GM12878 (cell line): ENCODE results near the gene RHBDD1. TPM values are rescaled to one million over a fixed set of nuclear protein-coding genes. Genes with fewer than 3 reads are reported as not detected.
A peak's percentile ranks its signal among the peaks of the same experiment; 100 is the strongest.

Experiments used
- BMI1 ChIP-seq: fragments of 450-650 bp; IDR thresholded peaks from 2 replicates; pipeline ENCODE4 v1.6.1; 2016; ENCODE audit warnings: mild to moderate bottlenecking, moderate library complexity, borderline replicate concordance
- CUX1 ChIP-seq: IDR thresholded peaks from 2 replicates; pipeline ENCODE4 v1.6.1; 2012; ENCODE audit warnings: improper control_type of control experiment, low read depth, low read length; ENCODE audit not compliant: insufficient replicate concordance
- ESRRA ChIP-seq: IDR thresholded peaks from 2 replicates; pipeline ENCODE4 v1.6.1; 2012; ENCODE audit warnings: mild to moderate bottlenecking, low read length, improper control_type of control experiment
- MEF2A ChIP-seq: IDR thresholded peaks from 2 replicates; pipeline ENCODE4 v1.6.1; 2011; ENCODE audit warnings: low read depth, mild to moderate bottlenecking, low read length, moderate library complexity; ENCODE audit not compliant: insufficient read depth
- NFYB ChIP-seq: IDR thresholded peaks from 2 replicates; pipeline ENCODE4 v1.6.1; 2011; ENCODE audit warnings: low read depth, mild to moderate bottlenecking, low read length, improper control_type of control experiment, moderate library complexity; ENCODE audit not compliant: insufficient read depth
- SIN3A ChIP-seq: IDR thresholded peaks from 2 replicates; pipeline ENCODE4 v1.6.1; 2012; ENCODE audit warnings: low read depth, low read length, improper control_type of control experiment
- SMAD5 ChIP-seq: IDR thresholded peaks from 2 replicates; pipeline ENCODE4 v1.6.1; 2016; ENCODE audit warnings: antibody characterized with exemption, low read depth
- ZNF592 ChIP-seq: fragments of 450-650 bp; IDR thresholded peaks from 2 replicates; pipeline ENCODE4 v1.6.1; 2017; ENCODE audit warnings: mild to moderate bottlenecking, moderate library complexity
- polyA plus RNA-seq, 11 experiments: library from polyadenylated mRNA; depleted of rRNA in 4 of 11; unstranded in 6 of 11; stranded (reverse) in 5 of 11; fragments of >200 nt; fragmentation: Nextera tagmentation in 4 of 11; fragmentation: Illumina TruSeq in 1 of 11; extraction: Ambion mirVana in 4 of 11; extraction: Trizol in 1 of 11; gene quantifications; 1 replicate in 1 of 11; 2 replicates in 10 of 11; pipeline versions ENCODE4 v1.2.1 to v1.2.3, GENCODE V29; 2011 to 2016; ENCODE audit warnings: inconsistent platforms in 2 of 11, missing spikeins in 2 of 11, low read depth in 1 of 11
- total RNA-seq, 4 experiments: library from RNA; depleted of rRNA in 3 of 4; stranded (reverse); fragments of >200 nt in 3 of 4; fragmentation: Illumina TruSeq in 1 of 4; extraction: Trizol in 1 of 4; gene quantifications; 2 replicates each; pipeline versions ENCODE4 v1.2.1 to v1.2.3, GENCODE V29; 2013 to 2021
- TF ChIP-seq, protein P1 (sequence below): IDR thresholded peaks from 2 replicates; pipeline ENCODE4 v1.6.1; 2011; ENCODE audit warnings: low read depth, mild to moderate bottlenecking, low read length, moderate library complexity, borderline replicate concordance; ENCODE audit errors: extremely low read depth
- TF ChIP-seq, protein P2 (sequence below): fragments of 150-350 bp; IDR thresholded peaks from 2 replicates; pipeline ENCODE4 v1.6.1; 2016; ENCODE audit warnings: low read depth, low read length
- TF ChIP-seq, protein P3 (sequence below): IDR thresholded peaks from 2 replicates; pipeline ENCODE4 v1.6.1; 2012; ENCODE audit warnings: mild to moderate bottlenecking, low read depth, low read length

The RHBDD1 gene
- total and polyA plus RNA-seq, 10 of the 15 experiments (the other 5 are each of a cell fraction or from before 2014, with no cell fraction given): 7.1 to 36.4 (median 14.7) TPM

DNA sequence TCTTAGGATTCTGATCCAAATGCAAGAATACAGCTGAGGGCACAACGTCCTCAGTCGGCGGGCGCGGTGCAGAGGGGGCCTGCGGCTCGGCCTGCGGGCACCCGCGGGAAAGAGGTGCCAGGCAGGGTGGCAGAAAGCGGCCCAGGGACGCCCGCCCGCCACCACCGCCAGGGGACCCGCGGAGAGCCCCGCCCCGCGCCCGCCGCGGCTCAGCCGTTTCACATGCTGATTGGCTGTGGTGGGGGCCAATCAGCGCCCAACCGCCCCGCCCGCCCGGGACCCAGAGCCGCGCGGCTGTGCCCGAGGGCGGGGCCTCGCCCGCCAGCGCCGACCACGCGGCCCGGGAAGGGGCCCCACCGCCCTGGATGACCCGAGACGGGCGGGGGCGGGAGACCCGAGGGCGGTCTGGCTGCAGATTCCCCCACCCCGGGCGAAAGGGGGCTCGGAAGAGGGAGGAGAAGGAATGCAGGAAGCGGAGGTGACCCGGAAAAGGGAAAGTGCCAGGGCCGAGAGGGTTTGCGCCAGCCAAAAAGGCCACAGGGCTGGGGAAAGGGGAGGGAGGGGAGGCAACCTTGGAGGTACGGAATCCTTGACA is 44.3 kb upstream of the RHBDD1 start (continued):
- TF ChIP-seq ESRRA: no peak
- TF ChIP-seq SIN3A: no peak
- no peak for TF ChIP-seq BMI1
- TF ChIP-seq, protein P1, sequence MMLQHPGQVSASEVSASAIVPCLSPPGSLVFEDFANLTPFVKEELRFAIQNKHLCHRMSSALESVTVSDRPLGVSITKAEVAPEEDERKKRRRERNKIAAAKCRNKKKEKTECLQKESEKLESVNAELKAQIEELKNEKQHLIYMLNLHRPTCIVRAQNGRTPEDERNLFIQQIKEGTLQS: no peak
- TF ChIP-seq, protein P2, sequence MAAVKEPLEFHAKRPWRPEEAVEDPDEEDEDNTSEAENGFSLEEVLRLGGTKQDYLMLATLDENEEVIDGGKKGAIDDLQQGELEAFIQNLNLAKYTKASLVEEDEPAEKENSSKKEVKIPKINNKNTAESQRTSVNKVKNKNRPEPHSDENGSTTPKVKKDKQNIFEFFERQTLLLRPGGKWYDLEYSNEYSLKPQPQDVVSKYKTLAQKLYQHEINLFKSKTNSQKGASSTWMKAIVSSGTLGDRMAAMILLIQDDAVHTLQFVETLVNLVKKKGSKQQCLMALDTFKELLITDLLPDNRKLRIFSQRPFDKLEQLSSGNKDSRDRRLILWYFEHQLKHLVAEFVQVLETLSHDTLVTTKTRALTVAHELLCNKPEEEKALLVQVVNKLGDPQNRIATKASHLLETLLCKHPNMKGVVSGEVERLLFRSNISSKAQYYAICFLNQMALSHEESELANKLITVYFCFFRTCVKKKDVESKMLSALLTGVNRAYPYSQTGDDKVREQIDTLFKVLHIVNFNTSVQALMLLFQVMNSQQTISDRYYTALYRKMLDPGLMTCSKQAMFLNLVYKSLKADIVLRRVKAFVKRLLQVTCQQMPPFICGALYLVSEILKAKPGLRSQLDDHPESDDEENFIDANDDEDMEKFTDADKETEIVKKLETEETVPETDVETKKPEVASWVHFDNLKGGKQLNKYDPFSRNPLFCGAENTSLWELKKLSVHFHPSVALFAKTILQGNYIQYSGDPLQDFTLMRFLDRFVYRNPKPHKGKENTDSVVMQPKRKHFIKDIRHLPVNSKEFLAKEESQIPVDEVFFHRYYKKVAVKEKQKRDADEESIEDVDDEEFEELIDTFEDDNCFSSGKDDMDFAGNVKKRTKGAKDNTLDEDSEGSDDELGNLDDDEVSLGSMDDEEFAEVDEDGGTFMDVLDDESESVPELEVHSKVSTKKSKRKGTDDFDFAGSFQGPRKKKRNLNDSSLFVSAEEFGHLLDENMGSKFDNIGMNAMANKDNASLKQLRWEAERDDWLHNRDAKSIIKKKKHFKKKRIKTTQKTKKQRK: no peak
- TF ChIP-seq CUX1: no peak
- TF ChIP-seq NFYB: peak; percentile 79; the same call in 1 of the 2 replicates
- TF ChIP-seq, protein P3, sequence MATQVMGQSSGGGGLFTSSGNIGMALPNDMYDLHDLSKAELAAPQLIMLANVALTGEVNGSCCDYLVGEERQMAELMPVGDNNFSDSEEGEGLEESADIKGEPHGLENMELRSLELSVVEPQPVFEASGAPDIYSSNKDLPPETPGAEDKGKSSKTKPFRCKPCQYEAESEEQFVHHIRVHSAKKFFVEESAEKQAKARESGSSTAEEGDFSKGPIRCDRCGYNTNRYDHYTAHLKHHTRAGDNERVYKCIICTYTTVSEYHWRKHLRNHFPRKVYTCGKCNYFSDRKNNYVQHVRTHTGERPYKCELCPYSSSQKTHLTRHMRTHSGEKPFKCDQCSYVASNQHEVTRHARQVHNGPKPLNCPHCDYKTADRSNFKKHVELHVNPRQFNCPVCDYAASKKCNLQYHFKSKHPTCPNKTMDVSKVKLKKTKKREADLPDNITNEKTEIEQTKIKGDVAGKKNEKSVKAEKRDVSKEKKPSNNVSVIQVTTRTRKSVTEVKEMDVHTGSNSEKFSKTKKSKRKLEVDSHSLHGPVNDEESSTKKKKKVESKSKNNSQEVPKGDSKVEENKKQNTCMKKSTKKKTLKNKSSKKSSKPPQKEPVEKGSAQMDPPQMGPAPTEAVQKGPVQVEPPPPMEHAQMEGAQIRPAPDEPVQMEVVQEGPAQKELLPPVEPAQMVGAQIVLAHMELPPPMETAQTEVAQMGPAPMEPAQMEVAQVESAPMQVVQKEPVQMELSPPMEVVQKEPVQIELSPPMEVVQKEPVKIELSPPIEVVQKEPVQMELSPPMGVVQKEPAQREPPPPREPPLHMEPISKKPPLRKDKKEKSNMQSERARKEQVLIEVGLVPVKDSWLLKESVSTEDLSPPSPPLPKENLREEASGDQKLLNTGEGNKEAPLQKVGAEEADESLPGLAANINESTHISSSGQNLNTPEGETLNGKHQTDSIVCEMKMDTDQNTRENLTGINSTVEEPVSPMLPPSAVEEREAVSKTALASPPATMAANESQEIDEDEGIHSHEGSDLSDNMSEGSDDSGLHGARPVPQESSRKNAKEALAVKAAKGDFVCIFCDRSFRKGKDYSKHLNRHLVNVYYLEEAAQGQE: no peak
- 0 out of 2 replicates have a peak, but pooled peaks have one; percentile 22 for TF ChIP-seq MEF2A
- no peak for TF ChIP-seq ZNF592
- no peak for TF ChIP-seq SMAD5
